GM03348 (cell line): ENCODE measurements around the gene SERPINB7.
A peak's percentile ranks its signal among the peaks of the same experiment; 100 is the strongest.

Experiments used
- DNase-seq: peaks from one replicate; pipeline ENCODE4 v3.0.0; 2012; ENCODE audit warnings: low spot score

SERPINB7 gene

DNA sequence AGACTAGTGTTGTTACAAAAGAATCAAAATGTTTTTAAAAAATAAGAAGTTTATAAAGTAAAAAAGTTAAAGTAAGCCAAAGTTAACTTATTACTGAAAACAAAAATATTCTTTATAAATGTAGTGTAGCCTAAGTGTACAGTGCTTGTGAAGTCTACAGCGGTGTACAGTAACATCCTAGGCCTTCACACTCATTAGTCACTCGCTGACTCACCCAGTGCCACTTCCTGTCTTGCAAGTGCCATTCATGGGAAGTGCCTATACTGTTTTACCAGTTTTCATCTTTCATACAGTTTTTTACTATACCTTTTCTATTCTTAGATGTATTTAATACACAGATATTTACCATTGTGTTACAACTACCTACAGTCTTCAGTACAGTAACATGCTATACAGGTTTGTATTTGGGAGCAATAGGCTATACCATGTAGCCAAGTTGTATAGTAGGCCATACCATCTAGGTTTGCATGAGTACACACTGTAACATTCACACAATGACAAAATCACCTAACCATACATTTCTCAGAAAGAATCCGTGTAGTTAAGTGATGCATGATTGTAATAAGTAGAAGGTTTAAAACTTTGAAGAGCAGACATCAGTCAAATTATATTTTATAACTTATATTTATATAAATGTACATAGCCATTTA, 13.4 kb downstream of the SERPINB7 start:
- DNase-seq: peak; percentile 50

- no peak for DNase-seq
Observed at GRCh38 chr18:63789327-63789726, 14.1 kb downstream of the SERPINB7 start.

DNA sequence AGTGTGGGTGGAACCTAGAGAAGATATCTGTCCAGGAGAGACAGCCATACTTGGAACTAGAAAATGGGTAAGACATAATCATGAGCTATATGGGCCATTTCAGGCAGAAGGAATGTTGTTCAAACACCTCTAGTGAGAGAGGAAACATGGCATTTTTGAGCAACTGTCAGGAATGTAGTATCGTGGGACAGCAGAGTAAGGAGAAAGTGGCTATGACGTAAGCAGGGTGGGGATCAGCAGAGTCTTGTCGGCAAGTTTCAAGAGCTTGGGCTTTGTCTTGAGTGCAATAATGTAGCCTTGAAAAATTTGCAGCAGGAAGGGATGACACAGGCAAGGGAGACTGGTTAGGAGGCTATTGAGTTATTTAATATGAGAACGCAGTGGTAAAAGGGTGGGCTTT, 20.4 kb downstream of the SERPINB7 start:
- no peak for DNase-seq

DNA sequence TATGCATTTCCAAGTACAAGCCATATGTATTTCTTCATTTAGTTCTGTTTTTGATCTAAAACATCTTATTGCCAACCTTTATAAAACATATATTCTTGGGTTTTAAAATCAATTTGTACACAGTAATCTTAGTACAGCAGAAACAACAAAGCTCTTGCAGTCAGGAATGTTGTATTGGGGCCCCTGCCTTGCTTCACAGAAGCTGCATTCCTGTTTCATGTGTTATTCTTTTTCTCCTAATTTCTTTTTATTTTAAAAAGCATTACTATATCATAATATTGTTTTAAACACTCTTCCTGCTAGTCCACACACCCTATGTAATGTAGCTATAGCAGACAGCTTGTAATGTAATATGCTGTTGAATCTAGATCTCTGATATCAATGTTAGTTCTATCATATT, 24.0 kb downstream of the SERPINB7 start:
- no peak for DNase-seq

DNA sequence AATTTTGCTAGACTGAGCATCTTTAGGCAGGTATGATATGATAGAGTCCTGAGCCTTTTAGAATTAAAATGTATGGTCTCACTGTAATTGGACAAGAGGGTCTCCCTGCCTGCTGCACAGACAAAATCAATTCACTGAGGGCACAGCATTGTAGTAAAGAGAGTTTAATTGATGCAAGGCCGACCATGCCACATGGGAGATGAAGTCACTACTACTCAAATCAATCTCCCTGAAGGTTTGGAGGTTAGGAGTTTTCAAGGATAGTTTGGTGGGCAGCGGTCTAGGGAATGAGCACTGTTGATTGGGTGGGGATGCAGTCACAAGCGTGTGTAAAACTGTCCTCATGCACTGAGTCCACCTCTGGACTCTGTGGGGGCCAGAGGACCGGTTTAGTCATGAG, 26.1 kb downstream of the SERPINB7 start:
- no peak for DNase-seq

DNA sequence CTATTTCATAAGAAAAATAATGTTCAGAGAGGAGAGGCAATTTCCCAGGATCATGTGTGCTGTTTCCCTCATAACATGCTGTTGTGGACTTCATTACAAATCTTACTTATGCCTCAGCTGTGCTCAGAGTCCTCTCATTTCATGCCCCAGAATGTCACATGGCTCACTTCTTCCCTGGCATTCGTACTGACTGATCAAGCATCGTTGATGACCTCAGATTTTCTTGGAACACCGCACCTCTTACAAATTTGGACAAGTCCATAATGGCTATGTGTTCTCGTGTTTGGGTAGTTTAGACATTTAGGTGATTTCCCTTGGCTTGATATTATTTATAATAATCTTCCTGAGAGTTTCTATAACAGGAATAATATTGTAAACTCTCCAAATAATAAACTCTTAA, 32.9 kb downstream of the SERPINB7 start:
- DNase-seq: no peak

DNA sequence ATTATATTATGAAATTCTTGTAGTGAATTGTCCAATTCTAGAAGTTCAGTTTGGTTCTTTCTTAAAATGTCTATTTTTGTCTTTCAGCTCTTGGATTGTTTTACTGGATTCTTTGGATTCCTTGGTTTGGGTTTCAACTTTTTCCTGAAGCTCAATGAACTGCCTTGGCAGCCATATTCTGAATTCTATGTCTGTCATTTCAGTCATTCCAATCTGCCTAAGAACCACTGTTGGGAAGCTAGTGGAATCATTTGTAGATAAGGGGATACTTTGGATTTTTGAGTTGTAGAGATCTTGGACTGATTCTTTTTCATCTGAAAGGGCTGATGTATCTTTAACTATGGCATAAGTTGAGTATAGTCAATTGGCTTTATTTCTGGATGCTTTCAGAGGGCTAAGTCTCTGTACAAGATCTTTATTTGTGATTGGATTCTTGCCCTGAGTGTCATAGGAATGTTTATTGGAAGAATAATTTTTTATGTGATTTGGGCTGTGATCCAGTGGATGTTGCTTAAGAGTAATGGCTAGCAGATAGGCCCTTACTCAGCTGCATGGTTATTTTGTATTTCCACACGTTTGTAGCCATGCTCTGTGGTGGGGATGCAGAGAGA, 42.3 kb downstream of the SERPINB7 start:
- peak; percentile 57 for DNase-seq

DNA sequence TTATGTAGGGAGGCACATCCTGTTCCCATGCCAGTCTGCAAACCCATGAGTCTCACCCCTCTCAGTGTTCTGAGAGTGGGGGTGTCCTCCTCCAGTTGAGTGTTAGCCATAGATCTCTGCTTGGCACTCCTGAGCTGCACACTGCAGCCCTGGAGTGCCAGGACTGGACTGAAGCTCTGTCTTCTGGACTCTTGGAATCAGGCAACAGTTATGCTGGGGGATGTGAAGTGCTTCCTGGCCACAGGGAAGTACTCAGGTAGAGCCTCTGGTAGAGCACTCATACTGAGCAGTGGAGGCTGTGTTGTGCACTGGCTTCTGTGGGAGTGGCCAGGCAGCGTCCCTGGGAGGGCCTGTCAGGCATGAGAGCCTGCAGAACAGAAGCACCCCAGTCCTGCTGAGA, 43.0 kb downstream of the SERPINB7 start:
- DNase-seq: no peak

DNA sequence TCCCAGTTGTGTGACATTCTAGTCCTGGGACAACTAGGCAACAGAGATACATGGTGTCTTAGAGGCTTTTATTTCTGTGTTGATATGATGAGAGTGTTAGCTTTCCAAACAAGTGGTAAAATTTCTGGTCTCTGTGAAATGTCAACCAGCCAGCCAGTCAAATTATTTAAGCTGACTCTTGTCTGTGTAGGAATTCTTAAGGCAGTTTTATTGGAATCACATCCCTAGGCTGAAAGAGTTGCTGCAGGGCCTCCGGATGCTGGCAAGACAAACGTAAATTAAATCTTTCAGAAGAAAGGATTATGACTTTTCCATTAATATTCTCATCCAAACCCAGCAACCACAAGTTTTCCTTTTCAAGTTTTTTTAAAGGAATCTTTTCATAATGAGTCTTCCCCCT, 44.6 kb downstream of the SERPINB7 start:
- peak; percentile 38 for DNase-seq

DNA sequence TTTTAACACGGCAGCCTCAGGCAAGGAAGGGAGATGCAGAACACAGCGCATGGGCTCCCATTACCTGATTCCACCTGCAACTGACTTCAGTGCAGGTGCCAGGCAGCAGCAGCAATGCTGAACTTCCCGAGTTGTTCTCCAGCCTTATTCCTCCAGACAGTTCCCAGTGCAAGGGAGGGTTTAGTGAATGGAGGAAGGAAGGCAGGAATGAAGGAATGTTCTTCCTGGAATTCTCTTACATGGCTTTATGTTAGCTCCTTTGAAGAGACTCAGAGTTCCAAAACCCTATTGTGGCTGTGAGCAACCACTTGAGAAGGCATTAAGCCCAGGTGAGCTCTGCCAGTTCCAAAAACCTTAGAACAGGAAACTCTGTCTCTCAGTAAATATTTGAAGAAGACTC, 45.5 kb downstream of the SERPINB7 start:
- DNase-seq: no peak

GRCh38 chr18:63823516-63824219, 48.5 kb downstream of the SERPINB7 start:
- no peak for DNase-seq

DNA sequence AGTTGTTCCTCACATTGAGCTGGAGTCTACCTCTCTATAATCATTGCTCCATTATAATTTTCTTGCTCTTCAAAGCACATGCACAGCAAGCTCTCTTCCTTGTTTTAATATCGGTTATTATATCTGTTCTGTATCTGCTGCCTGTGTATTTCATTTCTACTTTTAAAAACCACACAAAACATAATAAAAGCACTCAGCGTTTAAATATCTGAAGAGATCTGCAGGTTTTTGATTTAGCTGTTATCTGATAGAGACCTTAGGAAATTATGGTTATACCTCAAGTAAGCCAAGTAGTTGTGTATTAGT, 49.0 kb downstream of the SERPINB7 start:
- DNase-seq: no peak

DNA sequence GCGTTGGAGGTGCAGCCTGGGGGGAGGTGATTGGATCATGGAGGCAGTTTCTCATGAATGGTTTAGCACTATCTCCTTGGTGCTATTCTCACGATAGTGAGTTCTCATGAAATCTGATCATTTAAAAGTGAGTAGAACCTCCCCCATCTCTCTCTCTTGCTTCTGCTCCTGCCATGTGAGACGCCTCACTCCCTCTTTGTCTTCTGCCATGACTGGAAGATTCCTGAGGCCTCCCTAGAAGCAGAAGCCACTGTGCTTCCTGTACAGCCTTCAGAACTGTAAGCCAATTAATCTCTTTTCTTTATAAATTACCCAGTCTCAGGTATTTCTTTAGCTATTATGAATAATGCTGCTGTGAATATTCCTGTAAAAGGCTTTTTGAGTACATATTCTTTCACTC, 52.9 kb downstream of the SERPINB7 start:
- DNase-seq: no peak

DNA sequence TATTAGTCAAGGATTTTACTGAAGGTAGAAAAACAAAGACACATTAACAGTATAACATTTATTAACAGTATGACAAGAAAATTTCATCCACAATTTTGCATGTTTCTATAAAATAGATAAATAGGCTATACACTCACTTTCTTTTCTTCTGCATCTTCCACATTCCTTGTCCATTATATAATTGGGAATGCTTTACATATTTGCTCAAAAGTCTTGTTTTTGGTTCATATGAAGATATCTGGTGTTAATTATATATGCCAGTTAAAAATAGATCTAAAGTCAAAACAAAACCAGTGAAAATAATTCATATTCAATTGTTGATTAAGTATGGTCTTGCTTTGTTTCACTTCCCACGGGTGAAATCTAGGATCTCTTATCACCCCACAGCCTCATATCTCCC, 53.4 kb downstream of the SERPINB7 start:
- DNase-seq: peak; percentile 15

GRCh38 chr18:63829886-63830285, 54.7 kb downstream of the SERPINB7 start:
- no peak for DNase-seq

GRCh38 chr18:63831080-63831788, 56.0 kb downstream of the SERPINB7 start:
- peak; percentile 25 for DNase-seq

DNA sequence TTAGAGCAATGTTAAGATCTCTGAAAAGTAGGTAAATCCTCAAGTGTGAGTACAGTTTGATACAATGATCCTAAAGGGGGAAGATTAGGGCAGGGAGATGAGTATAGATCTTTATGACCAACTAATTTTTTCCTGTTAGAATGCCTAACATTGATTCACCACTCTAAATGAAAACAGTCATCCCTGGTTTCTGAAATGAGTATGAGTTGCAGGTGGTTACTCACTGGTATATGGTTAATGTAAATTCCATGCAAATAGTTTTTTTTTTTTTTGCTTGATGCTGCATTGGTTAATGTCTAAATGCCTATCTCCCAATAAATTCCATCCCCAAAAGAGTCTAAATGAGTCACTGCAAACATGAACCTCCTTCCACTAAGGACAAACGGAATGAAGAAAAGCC, 57.3 kb downstream of the SERPINB7 start:
- peak; percentile 52 for DNase-seq

DNA sequence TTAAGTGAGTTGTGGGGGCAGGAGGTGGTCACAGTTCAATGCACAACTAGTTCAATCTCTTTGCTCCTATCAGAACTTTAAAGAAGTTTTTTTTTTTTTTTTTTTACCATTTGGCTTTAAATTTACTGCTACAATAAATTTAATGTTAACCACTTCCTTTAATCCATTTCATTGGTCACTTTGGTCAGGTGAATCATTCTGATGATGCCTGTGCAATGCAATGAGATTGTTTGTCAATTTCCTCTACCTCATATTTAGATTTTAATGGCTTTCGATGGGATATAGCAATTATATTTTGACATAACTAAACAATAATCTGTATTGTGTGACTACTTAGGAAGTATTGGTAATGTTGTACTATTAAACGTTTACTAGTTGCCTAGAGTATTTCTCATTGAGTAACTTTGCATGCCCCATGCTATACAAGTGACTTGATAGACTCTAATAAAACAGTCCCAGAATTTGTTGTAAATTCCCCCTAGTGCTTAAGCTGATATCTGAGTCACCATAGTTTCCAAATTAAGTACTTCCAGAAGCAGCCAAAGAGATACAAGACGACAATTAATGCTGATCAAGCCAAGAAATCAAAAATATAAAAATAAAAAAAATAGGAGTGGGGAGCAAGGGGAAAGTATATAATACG, 59.4 kb downstream of the SERPINB7 start:
- DNase-seq: no peak

GRCh38 chr18:63836456-63836855, 61.2 kb downstream of the SERPINB7 start:
- no peak for DNase-seq

DNA sequence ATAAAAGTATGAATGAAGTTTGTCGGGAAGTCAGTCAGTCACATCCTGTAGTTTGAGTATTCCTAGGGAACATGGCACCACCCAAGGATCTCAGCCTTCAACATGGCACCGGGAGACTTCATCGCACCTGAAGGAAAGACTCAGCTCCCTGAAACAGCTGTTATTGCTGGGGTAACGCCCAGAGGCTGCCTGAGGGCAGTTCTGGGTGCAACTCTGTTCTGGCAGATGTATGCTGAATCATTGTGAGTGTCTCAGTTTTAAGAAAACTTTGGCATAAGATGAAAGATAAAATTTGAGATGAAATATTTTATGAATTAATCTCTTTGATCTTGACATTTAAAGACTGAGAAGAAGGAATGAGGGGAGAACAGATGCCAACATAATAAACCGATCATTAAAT, 62.4 kb downstream of the SERPINB7 start:
- DNase-seq: no peak

DNA sequence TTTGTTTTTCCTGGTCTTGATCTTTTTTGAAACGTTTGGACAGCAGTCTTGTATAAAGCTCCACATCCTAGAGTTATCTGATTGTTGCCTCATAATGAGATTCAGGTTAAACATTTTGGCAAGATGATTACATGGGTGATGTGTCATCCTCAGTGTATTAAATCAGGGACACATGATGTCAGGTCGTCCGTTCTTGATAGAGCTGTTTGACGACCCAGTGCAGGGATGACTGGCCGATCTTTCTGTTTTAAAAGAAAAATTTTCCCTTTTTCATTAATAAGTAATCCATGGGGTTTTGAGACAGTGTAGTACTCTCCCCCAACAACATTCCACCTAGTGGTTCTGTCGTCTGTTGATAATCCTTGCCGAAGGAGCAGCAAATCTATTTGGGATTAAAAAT, 67.8 kb downstream of the SERPINB7 start:
- no peak for DNase-seq

GRCh38 chr18:63844254-63844653, 69.0 kb downstream of the SERPINB7 start:
- peak; percentile 45 for DNase-seq

- DNase-seq: peak; percentile 51
Observed at GRCh38 chr18:63848159-63848558, 72.9 kb downstream of the SERPINB7 start.
